ENCODE data around the gene CTNND2.

CTNND2 gene

DNA sequence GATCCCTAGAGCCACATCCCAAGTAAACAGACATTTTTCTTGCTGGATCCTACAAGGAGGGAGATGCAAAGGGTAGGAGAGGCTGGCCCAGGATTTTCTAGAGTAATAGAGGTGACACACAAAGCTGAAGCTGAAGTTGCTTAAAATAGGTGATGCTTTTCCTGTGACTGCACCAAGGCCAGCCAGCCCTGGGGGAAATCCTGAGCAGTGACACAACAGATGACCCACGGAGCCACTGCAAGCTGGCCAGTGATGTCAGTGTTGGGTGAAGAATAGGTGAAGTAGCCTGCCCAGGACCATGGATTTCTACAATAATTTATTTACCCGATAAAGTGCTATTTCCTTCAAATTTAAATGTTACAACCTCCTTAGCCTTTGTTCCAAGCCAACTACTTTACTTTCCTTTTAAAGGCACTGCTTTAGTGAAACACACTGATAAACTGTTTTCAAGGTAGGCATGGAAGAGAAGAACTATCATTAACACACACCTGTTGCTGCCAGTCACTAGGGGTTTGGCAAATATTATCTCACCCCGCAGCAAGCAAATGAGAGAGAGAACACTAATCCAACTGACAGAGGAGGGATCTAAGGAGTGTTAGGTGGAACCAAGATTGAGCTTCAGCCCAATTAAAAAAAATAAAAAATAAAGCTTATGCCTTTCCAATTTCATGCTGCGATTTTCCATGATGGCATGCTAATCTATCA is 123.5 kb downstream of the CTNND2 start:
- Histone ChIP-seq H3F3A (ENCODE audit: insufficient read depth, low read length) (no peaks in the 10 kb centered on the region), H3K4me2 (ENCODE audit: low read depth, low read length) (no peak overlapping the region), H3K36me3 (replicated peaks; ENCODE audit: insufficient read depth, low read length) (no peaks in the 10 kb centered on the region), H3K9me2 (replicated peaks; ENCODE audit: insufficient read depth, low read length) (no peaks in the 10 kb centered on the region), H3K4me3 (ENCODE audit: low read length) (no peak overlapping the region), H3K79me2 (ENCODE audit: low read length) (no peaks in the 10 kb centered on the region), H3K27me3 (replicated peaks; ENCODE audit: insufficient read depth, low read length) (no peaks in the 10 kb centered on the region), H3K9me3 (replicated peaks; ENCODE audit: insufficient read depth, low read length) (no peaks in the 10 kb centered on the region), H3K4me1 (ENCODE audit: low read length) (no peaks in the 10 kb centered on the region), H4K20me1 (ENCODE audit: insufficient read depth, low read length) (no peaks in the 10 kb centered on the region), H3K9ac (ENCODE audit: low read length) (no peak overlapping the region), H2AFZ (ENCODE audit: low read length) (no peak overlapping the region), H3K27ac (ENCODE audit: low read length) (no peak overlapping the region)
- DNase-seq = no peak
- TF ChIP-seq, protein P1, sequence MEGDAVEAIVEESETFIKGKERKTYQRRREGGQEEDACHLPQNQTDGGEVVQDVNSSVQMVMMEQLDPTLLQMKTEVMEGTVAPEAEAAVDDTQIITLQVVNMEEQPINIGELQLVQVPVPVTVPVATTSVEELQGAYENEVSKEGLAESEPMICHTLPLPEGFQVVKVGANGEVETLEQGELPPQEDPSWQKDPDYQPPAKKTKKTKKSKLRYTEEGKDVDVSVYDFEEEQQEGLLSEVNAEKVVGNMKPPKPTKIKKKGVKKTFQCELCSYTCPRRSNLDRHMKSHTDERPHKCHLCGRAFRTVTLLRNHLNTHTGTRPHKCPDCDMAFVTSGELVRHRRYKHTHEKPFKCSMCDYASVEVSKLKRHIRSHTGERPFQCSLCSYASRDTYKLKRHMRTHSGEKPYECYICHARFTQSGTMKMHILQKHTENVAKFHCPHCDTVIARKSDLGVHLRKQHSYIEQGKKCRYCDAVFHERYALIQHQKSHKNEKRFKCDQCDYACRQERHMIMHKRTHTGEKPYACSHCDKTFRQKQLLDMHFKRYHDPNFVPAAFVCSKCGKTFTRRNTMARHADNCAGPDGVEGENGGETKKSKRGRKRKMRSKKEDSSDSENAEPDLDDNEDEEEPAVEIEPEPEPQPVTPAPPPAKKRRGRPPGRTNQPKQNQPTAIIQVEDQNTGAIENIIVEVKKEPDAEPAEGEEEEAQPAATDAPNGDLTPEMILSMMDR (IDR thresholded peaks at IDR 0.05; ENCODE audit: low read length) = no peak
- no peak for TF ChIP-seq EZH2phosphoT487 (IDR thresholded peaks at IDR 0.05; ENCODE audit: low read length)
- no peak for TF ChIP-seq EZH2 (optimal IDR thresholded peaks at IDR 0.05; ENCODE audit: low read depth, low read length)

GRCh38 chr5:11777096-11777495 is 127.2 kb downstream of the CTNND2 start:
- DNase-seq = no peak
- no peak overlapping the region for H2AFZ ChIP-seq (ENCODE audit: low read length)
- H3K4me3 ChIP-seq (ENCODE audit: low read length) = no peak overlapping the region
- no peaks in the 10 kb centered on the region for H3K4me1 ChIP-seq (ENCODE audit: low read length)
- no peaks in the 10 kb centered on the region for H3K36me3 ChIP-seq (replicated peaks; ENCODE audit: insufficient read depth, low read length)
- no peaks in the 10 kb centered on the region for H3F3A ChIP-seq (ENCODE audit: insufficient read depth, low read length)
- no peak overlapping the region for H3K4me2 ChIP-seq (ENCODE audit: low read depth, low read length)
- no peaks in the 10 kb centered on the region for H3K9me2 ChIP-seq (replicated peaks; ENCODE audit: insufficient read depth, low read length)
- H3K9ac ChIP-seq (ENCODE audit: low read length) = no peak overlapping the region
- no peaks in the 10 kb centered on the region for H3K79me2 ChIP-seq (ENCODE audit: low read length)
- no peaks in the 10 kb centered on the region for H4K20me1 ChIP-seq (ENCODE audit: insufficient read depth, low read length)
- TF ChIP-seq EZH2 (optimal IDR thresholded peaks at IDR 0.05; ENCODE audit: low read depth, low read length) = no peak
- no peak for TF ChIP-seq EZH2phosphoT487 (IDR thresholded peaks at IDR 0.05; ENCODE audit: low read length)
- TF ChIP-seq, protein P1 (IDR thresholded peaks at IDR 0.05; ENCODE audit: low read length) = no peak
- H3K9me3 ChIP-seq (replicated peaks; ENCODE audit: insufficient read depth, low read length) = no peaks in the 10 kb centered on the region
- H3K27me3 ChIP-seq (replicated peaks; ENCODE audit: insufficient read depth, low read length) = no peaks in the 10 kb centered on the region
- H3K27ac ChIP-seq (ENCODE audit: low read length) = no peak overlapping the region

GRCh38 chr5:11770310-11770709 is 133.9 kb downstream of the CTNND2 start:
- Histone ChIP-seq H4K20me1 (ENCODE audit: insufficient read depth, low read length) (no peaks in the 10 kb centered on the region), H3K9me2 (replicated peaks; ENCODE audit: insufficient read depth, low read length) (no peaks in the 10 kb centered on the region), H3K4me3 (ENCODE audit: low read length) (no peak overlapping the region), H2AFZ (ENCODE audit: low read length) (no peak overlapping the region), H3K36me3 (replicated peaks; ENCODE audit: insufficient read depth, low read length) (no peaks in the 10 kb centered on the region), H3K4me2 (ENCODE audit: low read depth, low read length) (no peak overlapping the region), H3K79me2 (ENCODE audit: low read length) (no peaks in the 10 kb centered on the region), H3K27ac (ENCODE audit: low read length) (no peak overlapping the region), H3K9me3 (replicated peaks; ENCODE audit: insufficient read depth, low read length) (no peaks in the 10 kb centered on the region), H3F3A (ENCODE audit: insufficient read depth, low read length) (no peaks in the 10 kb centered on the region), H3K4me1 (ENCODE audit: low read length) (no peaks in the 10 kb centered on the region), H3K27me3 (replicated peaks; ENCODE audit: insufficient read depth, low read length) (no peaks in the 10 kb centered on the region), H3K9ac (ENCODE audit: low read length) (no peak overlapping the region)
- no peak for DNase-seq
- no peak for TF ChIP-seq EZH2phosphoT487 (IDR thresholded peaks at IDR 0.05; ENCODE audit: low read length)
- no peak for TF ChIP-seq EZH2 (optimal IDR thresholded peaks at IDR 0.05; ENCODE audit: low read depth, low read length)
- TF ChIP-seq, protein P1 (IDR thresholded peaks at IDR 0.05; ENCODE audit: low read length) = no peak
